ACC112 (cell line): Measurements from ENCODE around the gene DTX2.
"Not testable (repeated sequence)": the region's sequence is repeated elsewhere in the genome, so short reads cannot be mapped to it uniquely, and the experiment has no call there.

ENCODE experiments used
- H2AFZ ChIP-seq: fragments of 200-600 bp; sonication (generic); one replicate; pipeline ENCODE4 v1.6.0; 2017; ENCODE audit warnings: antibody characterized with exemption, low read length; ENCODE audit not compliant: unreplicated experiment
- H3K27ac ChIP-seq: fragments of 200-600 bp; sonication (generic); 2 replicates; pipeline ENCODE4 v1.5.1; 2014; ENCODE audit warnings: low read depth, mild to moderate bottlenecking, antibody characterized with exemption, low read length, moderate library complexity
- H3K27me3 ChIP-seq: fragments of 200-600 bp; sonication (generic); 2 replicates; pipeline ENCODE4 v1.6.1; 2014; ENCODE audit warnings: mild to moderate bottlenecking, antibody characterized with exemption, low read length, moderate library complexity, mixed read lengths; ENCODE audit not compliant: insufficient read depth
- H3K36me3 ChIP-seq: fragments of 200-600 bp; sonication (generic); 2 replicates; pipeline ENCODE4 v1.6.1; 2016; ENCODE audit warnings: mild to moderate bottlenecking, antibody characterized with exemption, low read length, moderate library complexity, mixed read lengths; ENCODE audit not compliant: insufficient read depth
- H3K4me1 ChIP-seq: fragments of 200-600 bp; sonication (generic); one replicate; pipeline ENCODE4 v1.6.1; 2016; ENCODE audit warnings: low read length, mixed read lengths; ENCODE audit not compliant: insufficient read depth, unreplicated experiment, control insufficient read depth
- H3K4me3 ChIP-seq: fragments of 200-600 bp; sonication (generic); 2 replicates; pipeline ENCODE4 v1.5.1; 2014; ENCODE audit warnings: mild to moderate bottlenecking, low read depth, low read length
- H3K79me2 ChIP-seq: fragments of 200-600 bp; sonication (generic); one replicate; pipeline ENCODE4 v1.6.0; 2016; ENCODE audit warnings: low read length; ENCODE audit not compliant: control insufficient read depth, unreplicated experiment, insufficient read depth

Gene DTX2

GRCh38 chr7:76461464-76462101 lies at the start of gene DTX2:
Gene DTX2 (plus strand): TSS chr7:76461709. CDS start chr7:76480510, 18,801 bp downstream.
- H3K79me2 ChIP-seq, H3K27ac ChIP-seq, H3K4me1 ChIP-seq, H2AFZ ChIP-seq, H3K36me3 ChIP-seq, H3K27me3 ChIP-seq: not testable (repeated sequence)
- peak within 1 kb of the TSS; percentile 68 for H3K4me3 ChIP-seq

DNA sequence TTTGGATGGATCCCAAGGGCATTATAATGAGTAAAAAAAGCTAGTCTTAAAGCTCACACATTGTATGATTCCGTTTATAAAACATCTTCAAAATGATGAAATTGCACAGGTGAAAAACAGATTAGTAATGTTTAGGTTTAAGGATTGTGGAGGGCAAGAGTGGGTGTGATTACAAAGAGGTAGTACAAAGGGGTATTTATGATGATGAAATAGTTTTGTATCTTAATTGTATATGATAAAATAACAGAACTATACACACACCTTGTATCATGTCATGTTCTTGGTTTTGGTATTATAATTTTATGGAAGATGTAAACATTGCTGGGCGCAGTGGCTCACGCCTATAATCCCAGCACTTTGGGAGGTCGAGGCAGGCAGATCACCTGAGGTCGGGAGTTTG lies 49.3 kb upstream of the DTX2 start:
- H3K4me3 ChIP-seq = no peak overlapping the region
- no peaks in the 10 kb centered on the region for H3K36me3 ChIP-seq
- H3K79me2 ChIP-seq = no peaks in the 10 kb centered on the region
- no peak overlapping the region for H2AFZ ChIP-seq
- no peaks in the 10 kb centered on the region for H3K27me3 ChIP-seq
- no peaks in the 10 kb centered on the region for H3K4me1 ChIP-seq
- no peak overlapping the region for H3K27ac ChIP-seq

DNA sequence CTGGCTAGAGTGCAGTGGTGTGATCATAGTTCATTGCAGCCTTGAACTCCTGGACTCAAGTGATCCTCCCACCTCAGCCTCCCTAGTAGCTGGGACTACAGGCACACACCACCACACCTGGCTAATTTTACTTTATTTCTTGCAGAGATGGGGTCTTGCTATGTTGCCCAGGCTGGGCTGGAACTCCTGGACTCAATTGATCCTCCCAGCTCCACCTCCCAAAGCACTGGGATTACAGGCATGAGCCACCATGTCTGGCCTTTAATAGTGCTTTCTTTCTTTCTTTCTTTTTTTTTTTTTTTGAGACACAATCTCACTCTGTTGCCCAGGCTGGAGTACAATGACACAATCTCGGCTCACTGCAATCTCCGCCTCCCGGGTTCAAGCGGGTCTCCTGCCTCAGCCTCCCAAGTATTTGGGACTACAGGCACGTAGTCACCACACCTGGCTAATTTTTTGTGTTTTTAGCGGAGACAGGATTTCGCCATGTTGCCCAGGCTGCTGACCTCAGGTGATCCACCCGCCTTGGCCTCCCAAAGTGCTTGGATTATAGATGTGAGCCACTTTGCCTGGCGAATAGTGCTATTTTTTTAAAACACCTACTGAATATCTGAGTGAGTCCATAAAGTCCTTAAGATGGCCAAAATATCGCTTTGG lies 43.7 kb upstream of the DTX2 start:
- H3K4me3 ChIP-seq, H3K4me1 ChIP-seq, H3K27ac ChIP-seq, H3K79me2 ChIP-seq, H3K36me3 ChIP-seq, H2AFZ ChIP-seq, H3K27me3 ChIP-seq: not testable (repeated sequence)

GRCh38 chr7:76421097-76421496 lies 40.4 kb upstream of the DTX2 start:
- H3K27ac ChIP-seq = peak overlapping the region; percentile 70
- H3K4me3 ChIP-seq, H3K79me2 ChIP-seq, H3K36me3 ChIP-seq, H2AFZ ChIP-seq, H3K27me3 ChIP-seq: not testable (repeated sequence)
- peaks cover 15% of the 10 kb centered on the region for H3K4me1 ChIP-seq

GRCh38 chr7:76423666-76424412 lies 37.7 kb upstream of the DTX2 start:
- Histone ChIP-seq H3K36me3 (no peaks in the 10 kb centered on the region), H3K79me2 (no peaks in the 10 kb centered on the region), H2AFZ (no peak overlapping the region), H3K4me1 (peaks cover 15% of the 10 kb centered on the region), H3K4me3 (no peak overlapping the region), H3K27ac (no peak overlapping the region), H3K27me3 (no peaks in the 10 kb centered on the region)

DNA sequence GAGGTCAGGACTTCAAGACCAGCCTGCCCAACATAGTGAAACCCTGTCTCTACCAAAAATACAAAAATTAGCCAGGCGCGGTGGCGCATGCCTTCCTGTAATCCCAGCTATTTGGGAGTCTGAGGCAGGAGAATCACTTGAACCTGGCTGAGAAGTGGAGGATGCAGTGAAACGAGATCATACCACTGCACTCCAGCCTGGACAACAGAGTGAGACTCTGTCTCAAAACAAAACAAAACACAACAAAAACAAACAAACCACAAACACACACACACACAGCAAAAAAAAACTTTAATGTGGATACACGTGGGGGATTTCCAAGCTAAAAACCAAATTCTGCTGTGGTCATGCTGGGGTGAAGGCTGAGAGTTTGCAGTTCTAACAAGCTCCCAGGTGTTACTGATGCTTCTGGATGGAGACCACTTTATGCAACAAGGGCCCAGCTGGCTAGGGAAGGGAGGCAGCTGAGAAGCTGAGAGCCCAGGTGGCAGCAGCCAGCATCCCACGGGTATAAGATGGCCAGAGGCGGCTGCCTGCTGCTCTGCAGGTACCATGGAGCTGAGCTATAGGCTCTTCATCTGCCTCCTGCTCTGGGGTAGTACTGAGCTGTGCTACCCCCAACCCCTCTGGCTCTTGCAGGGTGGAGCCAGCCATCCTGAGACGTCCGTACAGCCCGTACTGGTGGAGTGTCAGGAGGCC lies 36.9 kb upstream of the DTX2 start, which contains the start of gene ZP3:
TSS of gene ZP3 (plus strand) at position 538 of the 699 bp plus-strand sequence. CDS start at position 553, 15 bp downstream.
- H3K79me2 ChIP-seq = no peaks in the 10 kb centered on the region
- peaks cover 19% of the 10 kb centered on the region for H3K4me1 ChIP-seq
- H3K36me3 ChIP-seq = no peaks in the 10 kb centered on the region
- H3K27ac ChIP-seq = no peak within 1 kb of the TSS
- H3K4me3 ChIP-seq = no peak within 1 kb of the TSS
- H3K27me3 ChIP-seq = no peaks in the 10 kb centered on the region
- H2AFZ ChIP-seq = no peak within 1 kb of the TSS

GRCh38 chr7:76425156-76425555 lies 36.4 kb upstream of the DTX2 start:
- Histone ChIP-seq H3K79me2 (no peaks in the 10 kb centered on the region), H3K36me3 (no peaks in the 10 kb centered on the region), H3K27ac (no peak overlapping the region), H3K4me3 (no peak overlapping the region), H3K27me3 (no peaks in the 10 kb centered on the region), H2AFZ (no peak overlapping the region), H3K4me1 (peaks cover 19% of the 10 kb centered on the region)

- not testable (repeated sequence) for H3K36me3 ChIP-seq, H3K27me3 ChIP-seq, H2AFZ ChIP-seq, H3K79me2 ChIP-seq, H3K4me3 ChIP-seq, H3K27ac ChIP-seq
- peaks cover 19% of the 10 kb centered on the region for H3K4me1 ChIP-seq
Observed at GRCh38 chr7:76425558-76425957, 36.0 kb upstream of the DTX2 start.

GRCh38 chr7:76426246-76426645 lies 35.3 kb upstream of the DTX2 start:
- peaks cover 17% of the 10 kb centered on the region for H3K4me1 ChIP-seq
- no peak overlapping the region for H3K4me3 ChIP-seq
- no peaks in the 10 kb centered on the region for H3K79me2 ChIP-seq
- no peak overlapping the region for H2AFZ ChIP-seq
- H3K27ac ChIP-seq = no peak overlapping the region
- H3K27me3 ChIP-seq = no peaks in the 10 kb centered on the region
- no peaks in the 10 kb centered on the region for H3K36me3 ChIP-seq

- H3K4me3 ChIP-seq = no peak overlapping the region
- no peaks in the 10 kb centered on the region for H3K79me2 ChIP-seq
- no peaks in the 10 kb centered on the region for H3K36me3 ChIP-seq
- H3K27ac ChIP-seq = no peak overlapping the region
- peaks cover 14% of the 10 kb centered on the region for H3K4me1 ChIP-seq
- H3K27me3 ChIP-seq = no peaks in the 10 kb centered on the region
- H2AFZ ChIP-seq = no peak overlapping the region
Observed at GRCh38 chr7:76427635-76428034, 33.9 kb upstream of the DTX2 start.
